Bronchial epithelial cell (primary cell): ENCODE measurements around the gene SCAMP3. TPM values are rescaled to one million over a fixed set of nuclear protein-coding genes. Genes with fewer than 3 reads are reported as not detected.
"Not testable (repeated sequence)": the region's sequence is repeated elsewhere in the genome, so short reads cannot be mapped to it uniquely, and the experiment has no call there.

Source experiments
- DNase-seq: peaks from one replicate; pipeline ENCODE4 v3.0.0-alpha.2; 2010; ENCODE audit warnings: low read depth
- FAIRE-seq: peaks from 2 replicates; lab custom pipeline; 2011; peaks lifted over from hg19 to GRCh38; lab: Jason Lieb, UNC
- H3K27me3 ChIP-seq: 2 replicates; pipeline ENCODE4 v1.5.1; 2011; ENCODE audit warnings: low read length; ENCODE audit not compliant: control insufficient read depth, insufficient read depth
- H3K36me3 ChIP-seq: 2 replicates; pipeline ENCODE4 v1.5.1; 2011; ENCODE audit warnings: low read length; ENCODE audit not compliant: control insufficient read depth, insufficient read depth
- H3K4me3 ChIP-seq: 2 replicates; pipeline ENCODE4 v1.5.1; 2011; ENCODE audit warnings: mild to moderate bottlenecking, low read depth, low read length, control low read depth
- CTCF ChIP-seq: IDR thresholded peaks from 2 replicates; pipeline ENCODE4 v1.5.1; 2011; ENCODE audit warnings: mild to moderate bottlenecking, moderate library complexity, low read length, control low read depth, inconsistent platforms; ENCODE audit not compliant: insufficient read depth, severe bottlenecking
- total RNA-seq: library from RNA; depleted of rRNA; stranded (reverse); fragments of >200 nt; gene quantifications from 2 replicates; pipeline ENCODE4 v1.2.1, GENCODE V29; 2014

Gene SCAMP3
- total RNA-seq, 1 donor from 2014 or later, result 23.4 TPM

- Histone ChIP-seq H3K4me3 (peak overlapping the region; percentile 80), H3K27me3 (no peaks in the 10 kb centered on the region), H3K36me3 (peaks cover 11% of the 10 kb centered on the region)
- FAIRE-seq, result no peak
- no peak for TF ChIP-seq CTCF
- peak; percentile 95 for DNase-seq
These were observed 17.6 kb downstream of the SCAMP3 start for GRCh38 chr1:155244368-155245162.

GRCh38 chr1:155242805-155243358 lies 19.3 kb downstream of the SCAMP3 start:
- no peaks in the 10 kb centered on the region for H3K27me3 ChIP-seq
- H3K36me3 ChIP-seq, result peaks cover 8% of the 10 kb centered on the region
- H3K4me3 ChIP-seq, result no peak overlapping the region
- no peak for TF ChIP-seq CTCF
- no peak for FAIRE-seq
- DNase-seq, result no peak

GRCh38 chr1:155241841-155242264 lies 20.3 kb downstream of the SCAMP3 start:
- DNase-seq (no peak), FAIRE-seq (no peak)
- Histone ChIP-seq H3K36me3 (peaks cover 4% of the 10 kb centered on the region), H3K27me3 (no peaks in the 10 kb centered on the region), H3K4me3 (no peak overlapping the region)
- TF ChIP-seq CTCF, result no peak

GRCh38 chr1:155241069-155241679 lies 21.0 kb downstream of the SCAMP3 start:
- Histone ChIP-seq H3K36me3 (peaks cover 4% of the 10 kb centered on the region), H3K27me3 (no peaks in the 10 kb centered on the region), H3K4me3 (peak overlapping the region; percentile 21)
- FAIRE-seq, result no peak
- peak; percentile 77 for DNase-seq
- no peak for TF ChIP-seq CTCF

- no peak overlapping the region for H3K4me3 ChIP-seq
- no peaks in the 10 kb centered on the region for H3K27me3 ChIP-seq
- FAIRE-seq, result no peak
These were observed 25.7 kb downstream of the SCAMP3 start for GRCh38 chr1:155236451-155236850.

GRCh38 chr1:155235375-155235774 lies 26.8 kb downstream of the SCAMP3 start:
- FAIRE-seq, result peak; percentile 58
- DNase-seq, H3K4me3 ChIP-seq, H3K27me3 ChIP-seq, H3K36me3 ChIP-seq: not testable (repeated sequence)

More at GRCh38 chr1:155236451-155236850, 25.7 kb downstream of the SCAMP3 start:
- no peak for TF ChIP-seq CTCF
- peaks cover 4% of the 10 kb centered on the region for H3K36me3 ChIP-seq
- DNase-seq, result peak; percentile 39

GRCh38 chr1:155233502-155233901 lies 28.7 kb downstream of the SCAMP3 start:
- not testable (repeated sequence) for H3K36me3 ChIP-seq, H3K4me3 ChIP-seq, DNase-seq, H3K27me3 ChIP-seq, FAIRE-seq

GRCh38 chr1:155232001-155232978 lies 29.9 kb downstream of the SCAMP3 start:
- H3K36me3 ChIP-seq, DNase-seq, H3K27me3 ChIP-seq, H3K4me3 ChIP-seq, FAIRE-seq: not testable (repeated sequence)
